Measurements from ENCODE around the gene ITPRIPL2.

Gene ITPRIPL2

DNA sequence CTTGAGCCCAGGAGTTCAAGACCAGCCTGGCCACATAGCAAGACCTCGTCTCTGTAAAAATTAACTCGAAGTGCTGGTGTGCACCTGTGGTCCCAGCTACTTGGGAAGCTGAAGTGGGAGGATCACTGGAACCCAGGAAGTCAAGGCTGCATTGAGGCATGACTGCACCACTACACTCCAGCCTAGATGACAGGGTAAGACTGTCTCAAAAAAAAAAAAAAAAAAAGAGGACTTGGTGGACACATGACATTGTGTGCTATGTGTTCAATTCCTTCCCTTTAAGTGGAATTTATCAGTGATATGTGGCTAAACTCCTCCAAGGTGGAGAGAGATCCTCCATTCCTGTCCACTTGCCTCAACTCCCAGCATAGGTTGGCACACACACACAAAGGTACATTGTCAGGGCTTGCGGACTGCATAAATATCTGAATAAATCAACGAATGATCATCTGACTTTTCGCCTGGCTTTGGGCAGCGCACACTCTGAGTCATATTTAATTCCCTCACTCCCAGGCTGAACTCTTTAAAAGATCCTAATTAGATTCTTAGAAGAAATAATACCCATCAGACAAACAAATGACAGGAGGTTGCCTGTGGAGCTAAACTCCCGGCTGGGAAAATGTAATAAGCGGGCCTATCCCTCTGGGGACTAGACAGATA lies 29.3 kb downstream of the ITPRIPL2 start:
- no peak for DNase-seq (ENCODE audit: low spot score)
- FAIRE-seq = no peak

DNA sequence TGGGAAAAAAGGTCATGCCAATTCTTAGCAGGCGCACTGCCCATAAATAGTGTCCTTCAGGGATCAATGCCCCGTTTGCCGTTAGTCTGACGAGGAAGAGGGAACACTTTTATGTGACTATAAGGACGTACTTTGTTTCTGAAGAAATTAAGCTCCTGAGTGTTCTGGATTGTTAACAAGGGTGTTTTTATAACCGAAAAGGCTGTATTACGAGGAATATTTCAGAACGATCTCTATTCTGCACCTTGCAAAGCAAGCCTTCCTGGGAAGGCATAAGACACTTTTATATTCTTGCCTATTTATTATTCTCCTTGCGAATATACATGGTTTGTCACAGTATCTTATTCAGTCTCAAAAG lies 29.8 kb downstream of the ITPRIPL2 start:
- DNase-seq (ENCODE audit: low spot score) = no peak

DNA sequence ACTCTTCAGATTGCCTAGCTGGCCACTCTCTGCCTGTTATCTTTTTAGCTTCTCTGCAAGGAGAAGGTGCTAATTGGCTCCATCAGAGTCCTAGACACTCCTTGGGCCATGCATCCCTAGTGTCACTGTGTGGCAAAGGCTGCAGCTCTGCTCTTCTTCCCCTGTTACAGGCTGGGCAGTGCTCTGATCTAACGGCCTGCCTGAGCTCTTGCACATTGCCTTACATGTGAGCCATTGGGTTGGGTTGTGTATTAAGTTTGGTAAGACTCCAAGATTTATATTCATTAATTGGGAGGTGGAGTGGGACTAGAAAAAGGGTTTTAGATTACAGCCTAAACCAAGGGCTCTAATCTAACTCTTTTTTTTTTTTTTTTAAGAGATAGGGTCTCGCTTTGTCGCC lies 31.2 kb downstream of the ITPRIPL2 start:
- FAIRE-seq = no peak
- DNase-seq (ENCODE audit: low spot score) = no peak

More for the DNA sequence above, 29.8 kb downstream of the ITPRIPL2 start:
- no peak for FAIRE-seq

DNA sequence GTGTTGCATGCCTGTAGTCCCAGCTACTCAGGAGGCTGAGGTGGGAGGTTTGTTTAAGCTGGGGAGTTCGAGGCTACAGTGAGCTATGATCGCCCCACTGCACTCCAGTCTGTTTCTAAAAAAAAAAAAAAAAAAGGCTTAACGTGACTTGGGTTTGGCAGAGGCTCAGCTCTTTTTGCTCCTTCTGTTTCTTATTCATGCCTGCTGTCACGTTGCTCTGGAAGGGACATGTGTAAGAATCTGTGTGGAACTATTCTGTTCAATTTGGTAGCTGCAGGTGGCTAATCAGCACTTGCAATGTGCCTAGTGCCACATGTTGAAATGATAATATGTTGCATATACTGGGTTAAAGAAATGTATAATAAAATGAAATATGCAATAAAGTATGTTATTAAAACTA lies 33.4 kb downstream of the ITPRIPL2 start:
- FAIRE-seq = no peak
- DNase-seq (ENCODE audit: low spot score) = no peak

- FAIRE-seq (no peak), DNase-seq (ENCODE audit: low spot score) (no peak)
Observed at GRCh38 chr16:19147627-19148026, 33.9 kb downstream of the ITPRIPL2 start.

DNA sequence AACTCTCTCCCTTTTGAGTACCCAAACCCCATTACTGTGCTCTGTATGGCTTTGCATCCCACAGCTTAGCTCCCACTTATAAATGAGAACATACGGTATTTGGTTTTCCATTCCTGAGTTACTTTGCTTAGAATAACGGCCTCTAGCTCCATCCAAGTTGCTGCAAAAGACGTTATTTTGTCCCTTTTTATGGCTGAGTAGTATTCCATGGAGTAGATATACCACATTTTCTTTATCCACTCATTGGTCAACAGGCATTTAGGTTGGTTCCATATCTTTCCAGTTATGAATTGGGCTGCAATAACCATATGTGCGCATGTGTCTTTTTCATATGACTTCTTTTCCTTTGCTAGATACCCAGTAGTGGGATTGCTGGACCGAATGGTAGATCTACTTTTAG lies 34.4 kb downstream of the ITPRIPL2 start:
- DNase-seq (ENCODE audit: low spot score) = no peak
- FAIRE-seq = no peak

GRCh38 chr16:19151310-19151709 lies 37.5 kb downstream of the ITPRIPL2 start:
- DNase-seq (ENCODE audit: low spot score) = no peak
- no peak for FAIRE-seq

DNA sequence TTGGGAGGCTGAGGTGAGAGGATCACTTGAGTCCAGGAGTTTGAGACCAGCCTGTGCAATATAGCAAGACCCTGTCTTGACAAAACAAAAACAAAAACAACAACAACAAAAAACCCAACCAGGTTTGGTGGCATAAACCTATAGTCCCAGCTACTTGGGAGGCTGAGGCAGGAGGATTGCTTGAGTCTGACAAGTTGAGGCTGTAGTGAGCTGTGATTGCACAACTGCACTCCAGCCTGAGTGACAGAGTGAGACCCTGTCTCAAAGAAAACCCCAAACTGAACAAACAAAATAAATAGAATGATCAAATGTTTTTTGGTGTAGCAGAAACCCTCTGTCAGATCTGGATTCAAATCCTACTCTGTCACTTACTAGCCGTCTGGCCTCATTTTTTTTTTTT lies 38.3 kb downstream of the ITPRIPL2 start:
- DNase-seq (ENCODE audit: low spot score) = no peak
- FAIRE-seq = no peak

- FAIRE-seq = no peak
- no peak for DNase-seq (ENCODE audit: low spot score)
Observed at GRCh38 chr16:19153876-19154275, 40.1 kb downstream of the ITPRIPL2 start.

DNA sequence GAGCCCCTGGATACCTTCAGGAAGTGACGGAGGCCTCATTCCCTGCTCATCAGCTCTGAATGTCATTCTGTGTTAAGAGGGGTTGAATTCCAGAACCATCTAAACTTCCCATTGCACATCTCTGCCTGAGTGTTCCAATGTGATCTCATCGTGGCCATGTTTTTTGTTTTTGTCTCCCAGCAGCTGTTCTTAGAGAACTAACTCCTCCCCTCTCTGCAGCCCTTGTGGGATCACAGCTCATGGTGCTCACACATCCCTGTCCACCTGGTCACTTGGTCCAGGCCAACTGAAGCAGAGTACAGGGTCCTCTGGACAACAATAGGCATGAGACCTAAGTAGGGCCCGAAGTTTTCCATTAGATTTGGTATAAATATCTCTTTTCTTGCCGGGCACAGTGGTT lies 48.3 kb downstream of the ITPRIPL2 start:
- FAIRE-seq = no peak
- no peak for DNase-seq (ENCODE audit: low spot score)

- FAIRE-seq = no peak
- DNase-seq (ENCODE audit: low spot score) = no peak
Observed at GRCh38 chr16:19163215-19163614, 49.5 kb downstream of the ITPRIPL2 start.

GRCh38 chr16:19164285-19164684 lies 50.5 kb downstream of the ITPRIPL2 start:
- FAIRE-seq (no peak), DNase-seq (ENCODE audit: low spot score) (no peak)

- DNase-seq (ENCODE audit: low spot score) (no peak), FAIRE-seq (no peak)
Observed at GRCh38 chr16:19165101-19165500, 51.3 kb downstream of the ITPRIPL2 start.

- FAIRE-seq = no peak
- DNase-seq (ENCODE audit: low spot score) = no peak
Observed at GRCh38 chr16:19166500-19166899, 52.7 kb downstream of the ITPRIPL2 start.

- FAIRE-seq (no peak), DNase-seq (ENCODE audit: low spot score) (no peak)
Observed at GRCh38 chr16:19167710-19168370, 54.1 kb downstream of the ITPRIPL2 start, which contains the start of gene SYT17. Gene SYT17, plus strand, starts transcription at chr16:19168240. Its CDS starts 407 bp downstream, at chr16:19168647.

- DNase-seq (ENCODE audit: low spot score) = no peak
- FAIRE-seq = no peak
Observed at GRCh38 chr16:19168371-19169081, 54.8 kb downstream of the ITPRIPL2 start.

DNA sequence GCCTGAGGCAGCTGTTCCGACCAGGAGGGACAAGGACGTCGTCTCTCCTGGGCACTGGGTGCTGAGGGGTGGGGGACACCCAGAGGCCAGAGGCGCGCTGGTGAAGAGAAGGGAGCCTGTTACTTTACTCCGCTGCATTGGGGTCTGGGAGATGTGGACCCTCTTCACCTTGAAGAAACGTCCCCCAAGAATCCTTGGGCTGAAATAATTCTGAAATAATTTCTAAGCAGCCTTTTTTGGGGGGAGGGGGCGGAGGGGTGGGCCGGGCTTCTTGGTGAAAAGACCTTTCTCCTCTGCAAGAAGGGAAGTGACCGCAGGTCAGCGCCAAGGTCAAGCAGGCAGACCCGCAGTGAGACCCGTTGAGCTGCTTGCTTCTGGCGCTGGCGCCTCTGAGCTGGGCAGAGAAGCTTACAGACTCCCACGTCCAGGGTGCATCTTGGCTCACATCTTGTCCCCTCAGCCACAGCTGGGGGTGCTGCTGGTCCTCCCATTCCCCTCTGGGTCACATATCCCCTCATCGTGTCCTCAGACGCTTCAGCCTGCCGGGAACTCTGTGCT lies 55.4 kb downstream of the ITPRIPL2 start:
- FAIRE-seq (no peak), DNase-seq (ENCODE audit: low spot score) (no peak)

- DNase-seq (ENCODE audit: low spot score) = no peak
- FAIRE-seq = no peak
Observed at GRCh38 chr16:19170043-19170655, 56.4 kb downstream of the ITPRIPL2 start.

All from RCC 7860 (cell line).